ENCODE data around the gene COPE.

GRCh38 chr19:18889949-18890745 is 29.0 kb downstream of the COPE start:
- TF ChIP-seq POLR2A (IDR thresholded peaks at IDR 0.05), result no peak
- TF ChIP-seq CTCF (IDR thresholded peaks at IDR 0.05 in 4 of 5, conservative IDR thresholded peaks at IDR 0.05 in 1 of 5), result no peak

Measured in gastrocnemius medialis (tissue), 4 donors.